Breast epithelium (tissue), 4 donors: ENCODE results near the gene CCDC33. TPM values are rescaled to one million over a fixed set of nuclear protein-coding genes. Genes with fewer than 3 reads are reported as not detected.

Source experiments
- DNase-seq, 2 donors: peaks; one replicate each; pipeline ENCODE4 v3.0.0-alpha.2; 2019; ENCODE audit warnings: low spot score in 2 of 2
- H3K27ac ChIP-seq, 2 donors: fragments of 200-600 bp; sonication (generic) in 1 of 2; one replicate each; pipeline ENCODE4 v1.5.1; 2016 to 2019; ENCODE audit warnings: mild to moderate bottlenecking in 1 of 2
- H3K27me3 ChIP-seq, 2 donors: fragments of 200-600 bp; sonication (generic) in 1 of 2; one replicate each; pipeline versions ENCODE4 v1.5.1 to v1.6.0; 2017 to 2019; ENCODE audit warnings: control low read depth in 1 of 2, mild to moderate bottlenecking in 1 of 2
- H3K36me3 ChIP-seq: fragments of 200-600 bp; one replicate; pipeline ENCODE4 v1.5.1; 2019
- H3K4me1 ChIP-seq, 2 donors: fragments of 200-600 bp; sonication (generic); one replicate each; pipeline ENCODE4 v1.5.1; 2016 to 2019; ENCODE audit warnings: control low read depth in 1 of 2
- H3K4me3 ChIP-seq, 3 donors: fragments of 200-600 bp; sonication (generic); 1 replicate in 2 of 3; 2 replicates in 1 of 3; pipeline ENCODE4 v1.5.1; 2016 to 2019; ENCODE audit warnings: mild to moderate bottlenecking in 3 of 3, moderate library complexity in 2 of 3
- H3K9me3 ChIP-seq, 2 donors: fragments of 200-600 bp; sonication (generic) in 1 of 2; one replicate each; pipeline ENCODE4 v1.5.1; 2016 to 2019; ENCODE audit warnings: control low read depth in 1 of 2
- POLR2A ChIP-seq: fragments of 450-650 bp; IDR thresholded peaks from one replicate; pipeline ENCODE4 v1.6.1; 2016; ENCODE audit warnings: antibody characterized with exemption, mild to moderate bottlenecking, moderate library complexity
- POLR2AphosphoS5 ChIP-seq, 3 donors: sonication (generic); formaldehyde crosslinking; IDR thresholded peaks; one replicate each; pipeline ENCODE4 v1.6.1; 2017; ENCODE audit warnings: antibody characterized with exemption in 3 of 3
- intact Hi-C: fragments of 100-400 bp; cut with DNase I; formaldehyde crosslinking; loops from one replicate; pipeline ENCODE4 v1.15.1; 2023; ENCODE audit warnings: low total_unique reads
- total RNA-seq, 3 donors: library from RNA; depleted of rRNA; stranded (reverse); fragments of >200 nt; gene quantifications; one replicate each; pipeline ENCODE4 v1.1.0, GENCODE V29; 2016
- TF ChIP-seq, protein P1 (sequence below), 3 donors: fragments of 450-650 bp; IDR thresholded peaks; one replicate each; pipeline ENCODE4 v1.5.1; 2016 to 2017; ENCODE audit warnings: antibody characterized with exemption in 3 of 3, mild to moderate bottlenecking in 3 of 3, moderate library complexity in 3 of 3

CCDC33 gene
- total RNA-seq, 3 donors from 2014 or later = 0.33 TPM; not detected in 2

DNA sequence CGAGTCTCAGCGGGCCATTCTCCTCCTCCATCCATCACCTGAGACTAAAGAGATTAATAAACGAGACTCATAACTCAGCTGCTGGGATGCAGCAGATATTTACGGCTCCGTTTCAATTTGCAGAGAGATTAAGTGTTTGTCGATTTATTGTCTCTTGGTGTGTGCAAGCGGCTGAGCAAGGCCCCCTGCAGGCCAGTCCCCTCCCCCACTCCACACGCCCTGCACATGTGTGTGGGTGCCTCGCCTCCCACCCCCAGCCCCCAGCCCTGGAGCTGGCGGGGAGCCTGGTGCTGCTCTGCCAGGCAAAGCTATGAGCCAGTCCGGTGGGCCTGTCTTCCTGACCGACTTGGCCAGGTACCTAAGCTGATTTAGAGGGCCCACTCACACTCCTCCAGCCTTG lies 68.3 kb downstream of the CCDC33 start:
- Histone ChIP-seq H3K4me1 (no peaks in the 10 kb centered on the region), H3K27ac (no peak overlapping the region), H3K4me3 (no peak overlapping the region), H3K36me3 (no peaks in the 10 kb centered on the region), H3K27me3 (peaks cover 0 to 3% of the 10 kb centered on the region in 2 donors), H3K9me3 (no peaks in the 10 kb centered on the region)
- no peak for DNase-seq
- TF ChIP-seq POLR2A = no peak
- TF ChIP-seq POLR2AphosphoS5 (IDR thresholded peaks at IDR 0.05) = no peak
- TF ChIP-seq, protein P1, sequence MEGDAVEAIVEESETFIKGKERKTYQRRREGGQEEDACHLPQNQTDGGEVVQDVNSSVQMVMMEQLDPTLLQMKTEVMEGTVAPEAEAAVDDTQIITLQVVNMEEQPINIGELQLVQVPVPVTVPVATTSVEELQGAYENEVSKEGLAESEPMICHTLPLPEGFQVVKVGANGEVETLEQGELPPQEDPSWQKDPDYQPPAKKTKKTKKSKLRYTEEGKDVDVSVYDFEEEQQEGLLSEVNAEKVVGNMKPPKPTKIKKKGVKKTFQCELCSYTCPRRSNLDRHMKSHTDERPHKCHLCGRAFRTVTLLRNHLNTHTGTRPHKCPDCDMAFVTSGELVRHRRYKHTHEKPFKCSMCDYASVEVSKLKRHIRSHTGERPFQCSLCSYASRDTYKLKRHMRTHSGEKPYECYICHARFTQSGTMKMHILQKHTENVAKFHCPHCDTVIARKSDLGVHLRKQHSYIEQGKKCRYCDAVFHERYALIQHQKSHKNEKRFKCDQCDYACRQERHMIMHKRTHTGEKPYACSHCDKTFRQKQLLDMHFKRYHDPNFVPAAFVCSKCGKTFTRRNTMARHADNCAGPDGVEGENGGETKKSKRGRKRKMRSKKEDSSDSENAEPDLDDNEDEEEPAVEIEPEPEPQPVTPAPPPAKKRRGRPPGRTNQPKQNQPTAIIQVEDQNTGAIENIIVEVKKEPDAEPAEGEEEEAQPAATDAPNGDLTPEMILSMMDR (IDR thresholded peaks at IDR 0.05) = no peak
- intact Hi-C loops = loop anchor here (5.0 kb wide), 1 partner anchor 177 kb away; no protein-coding TSS in a partner anchor

DNA sequence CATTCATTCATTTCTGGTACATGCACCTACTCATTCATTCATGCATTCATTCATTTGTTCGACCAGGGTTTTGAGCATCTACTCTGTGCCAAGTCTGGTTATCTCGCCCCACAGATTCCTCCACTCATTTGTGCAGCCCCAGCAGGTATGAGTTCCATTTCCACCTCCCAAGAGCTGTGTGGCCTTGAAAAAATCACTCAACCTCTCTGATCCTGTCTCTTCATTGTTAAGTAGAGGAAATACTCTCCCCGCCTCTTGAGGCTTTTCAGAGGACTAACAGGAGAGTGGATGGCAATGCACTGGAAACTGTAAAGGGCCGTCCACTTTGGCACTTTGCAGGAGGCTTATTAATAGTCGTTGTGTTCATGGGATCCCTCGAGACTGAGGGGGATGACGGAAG lies 69.6 kb downstream of the CCDC33 start:
- Histone ChIP-seq H3K36me3 (no peaks in the 10 kb centered on the region), H3K27ac (no peak overlapping the region), H3K27me3 (peaks cover 0 to 3% of the 10 kb centered on the region in 2 donors), H3K4me1 (no peaks in the 10 kb centered on the region), H3K4me3 (no peak overlapping the region), H3K9me3 (no peaks in the 10 kb centered on the region)
- DNase-seq = no peak
- intact Hi-C loops = no loop called here
- TF ChIP-seq, protein P1 (IDR thresholded peaks at IDR 0.05) = no peak
- no peak for TF ChIP-seq POLR2A
- no peak for TF ChIP-seq POLR2AphosphoS5 (IDR thresholded peaks at IDR 0.05)

DNA sequence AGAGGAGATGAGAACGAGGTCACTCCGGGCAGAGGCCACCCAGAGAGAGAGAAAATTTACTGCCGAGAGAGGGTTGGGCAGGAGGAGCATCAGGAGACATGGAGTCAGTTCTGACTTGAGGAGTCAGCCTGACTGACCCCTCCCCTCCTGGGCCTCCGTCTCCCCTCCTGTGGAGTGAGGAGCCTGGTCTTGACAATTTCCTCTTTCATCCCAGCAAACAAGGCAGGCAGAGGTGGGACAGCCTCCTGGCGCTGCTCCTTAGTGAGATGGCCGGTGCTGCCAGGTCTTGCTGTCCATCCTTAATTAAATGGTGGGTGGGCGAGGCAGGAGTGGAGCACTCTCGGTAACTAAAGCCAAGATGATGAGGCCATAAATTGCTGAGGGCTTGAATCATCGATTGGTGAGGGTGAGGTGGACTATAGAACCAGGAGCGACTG lies 70.7 kb downstream of the CCDC33 start:
- intact Hi-C loops = no loop called here
- H3K4me1 ChIP-seq = no peaks in the 10 kb centered on the region
- TF ChIP-seq POLR2A (no peak), POLR2AphosphoS5 (IDR thresholded peaks at IDR 0.05) (no peak)
- TF ChIP-seq, protein P1 (IDR thresholded peaks at IDR 0.05) = no peak
- H3K36me3 ChIP-seq = no peaks in the 10 kb centered on the region
- no peaks in the 10 kb centered on the region for H3K9me3 ChIP-seq
- no peak overlapping the region for H3K27ac ChIP-seq
- no peak overlapping the region for H3K4me3 ChIP-seq
- no peak for DNase-seq
- peaks cover 0 to 3% of the 10 kb centered on the region in 2 donors for H3K27me3 ChIP-seq

DNA sequence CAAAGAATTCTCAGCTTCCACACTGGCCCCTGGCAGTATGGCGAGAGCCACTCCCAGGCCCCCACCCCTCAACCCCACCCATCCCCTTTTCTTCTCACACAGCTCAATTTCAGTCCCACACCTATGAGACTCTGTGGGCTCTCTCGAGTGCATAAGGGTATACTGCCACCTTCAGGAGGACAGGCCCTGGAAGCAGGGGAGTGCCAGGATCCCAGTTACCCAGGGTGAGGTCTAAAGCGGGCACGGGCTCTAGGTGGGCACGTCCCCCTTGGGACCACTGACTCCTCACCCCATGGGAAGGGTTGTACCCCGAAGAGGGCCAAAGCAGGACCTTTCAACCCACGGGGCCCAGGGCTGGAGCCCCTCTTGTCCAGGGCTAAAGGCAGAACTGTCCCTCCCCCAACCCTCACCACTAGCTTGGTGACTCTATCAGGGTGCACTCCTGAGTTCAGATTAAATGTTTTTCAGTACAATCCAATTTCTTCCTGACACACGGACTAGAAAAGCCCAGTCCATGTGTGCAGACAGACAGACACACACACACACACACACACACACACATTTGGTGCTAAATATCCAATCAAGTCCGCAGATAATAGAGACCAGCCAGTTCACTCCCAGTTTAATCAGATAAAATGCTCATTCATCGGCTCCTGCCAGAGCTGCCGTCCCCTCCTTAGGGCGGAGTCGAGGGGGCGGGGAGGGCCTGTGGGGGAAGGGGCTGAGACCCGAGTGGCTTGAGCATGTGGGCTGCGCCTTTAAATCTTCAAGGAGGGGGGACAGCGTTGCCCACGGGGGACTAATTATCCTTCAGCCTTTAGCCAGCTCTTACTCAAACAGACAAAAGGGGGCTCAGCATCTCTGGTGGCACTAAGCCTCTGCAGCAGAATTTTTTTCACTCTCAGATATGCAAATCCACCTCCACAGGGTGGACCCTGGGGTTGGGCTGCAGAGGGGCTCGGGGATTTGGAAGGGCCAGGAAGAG lies 72.0 kb downstream of the CCDC33 start:
- no peak for TF ChIP-seq POLR2A
- no peak for TF ChIP-seq POLR2AphosphoS5 (IDR thresholded peaks at IDR 0.05)
- TF ChIP-seq, protein P1 (IDR thresholded peaks at IDR 0.05) = peak in 2 of 3 donors; percentile 43 to 55
- Histone ChIP-seq H3K36me3 (no peaks in the 10 kb centered on the region), H3K9me3 (no peaks in the 10 kb centered on the region), H3K4me1 (no peaks in the 10 kb centered on the region), H3K27ac (no peak overlapping the region), H3K27me3 (peaks cover 0 to 3% of the 10 kb centered on the region in 2 donors), H3K4me3 (no peak overlapping the region)
- peak in 1 of 2 donors; percentile 40 for DNase-seq
- intact Hi-C loops = no loop called here
